ENCODE measurements around the gene GRIK4.

- TF ChIP-seq TEAD4 (IDR thresholded peaks at IDR 0.05; ENCODE audit: borderline replicate concordance, insufficient read depth) (no peak), TAF1 (IDR thresholded peaks at IDR 0.05; ENCODE audit: borderline replicate concordance, low read depth, low read length) (no peak)
Measured at GRCh38 chr11:120566176-120566575, 54.6 kb downstream of the GRIK4 start.

Data from SK-N-SH (cell line).